Fibroblast of lung (primary cell): ENCODE results near the gene RHOD. TPM values are rescaled to one million over a fixed set of nuclear protein-coding genes. Genes with fewer than 3 reads are reported as not detected.

Experiments used
- DNase-seq, 2 donors: peaks; one replicate each; pipeline versions ENCODE4 v3.0.0 to v3.0.0-alpha.2; 2010; ENCODE audit warnings: low read depth in 2 of 2
- H2AFZ ChIP-seq: 2 replicates; pipeline ENCODE4 v1.5.1; 2012; ENCODE audit warnings: low read length, control low read depth, inconsistent platforms
- H3K27ac ChIP-seq: 2 replicates; pipeline ENCODE4 v1.5.1; 2011; ENCODE audit warnings: low read length, control low read depth; ENCODE audit not compliant: insufficient read depth
- H3K27me3 ChIP-seq: 2 replicates; pipeline ENCODE4 v1.5.1; 2011; ENCODE audit warnings: mild to moderate bottlenecking, low read length; ENCODE audit not compliant: control insufficient read depth, insufficient read depth
- H3K36me3 ChIP-seq: 2 replicates; pipeline ENCODE4 v1.5.1; 2011; ENCODE audit warnings: low read length; ENCODE audit not compliant: control insufficient read depth, insufficient read depth
- H3K4me1 ChIP-seq: 2 replicates; pipeline ENCODE4 v1.5.1; 2011; ENCODE audit warnings: low read length; ENCODE audit not compliant: control insufficient read depth, insufficient read depth; ENCODE audit errors: extremely low read depth
- H3K4me2 ChIP-seq: 2 replicates; pipeline ENCODE4 v1.5.1; 2011; ENCODE audit warnings: low read length, control low read depth; ENCODE audit not compliant: insufficient read depth; ENCODE audit errors: extremely low read depth
- H3K4me3 ChIP-seq, 4 experiments: fragments of 200-600 bp in 1 of 4; sonication (generic) in 1 of 4; replicated peaks in 1 of 4; 2 replicates each; pipeline ENCODE4 v1.5.1; 2011 to 2016; ENCODE audit warnings: low read length in 4 of 4, low read depth in 3 of 4, mild to moderate bottlenecking in 3 of 4, control low read depth in 2 of 4, inconsistent platforms in 1 of 4, mixed read lengths in 1 of 4; ENCODE audit not compliant: insufficient read depth in 1 of 4; ENCODE audit errors: control extremely low read depth in 1 of 4
- H3K79me2 ChIP-seq: 2 replicates; pipeline ENCODE4 v1.5.1; 2012; ENCODE audit warnings: mild to moderate bottlenecking, low read length, inconsistent platforms; ENCODE audit not compliant: control insufficient read depth, insufficient read depth
- H3K9ac ChIP-seq: 2 replicates; pipeline ENCODE4 v1.5.1; 2011; ENCODE audit warnings: mild to moderate bottlenecking, low read length, control low read depth; ENCODE audit not compliant: insufficient read depth
- H3K9me3 ChIP-seq: 2 replicates; pipeline ENCODE4 v1.5.1; 2012; ENCODE audit warnings: low read depth, low read length; ENCODE audit not compliant: control insufficient read depth, insufficient read depth
- H4K20me1 ChIP-seq: 2 replicates; pipeline ENCODE4 v1.5.1; 2011; ENCODE audit warnings: low read length; ENCODE audit not compliant: control insufficient read depth, insufficient read depth; ENCODE audit errors: extremely low read depth
- CTCF ChIP-seq, 2 donors: IDR thresholded peaks in 1 of 2; conservative IDR thresholded peaks in 1 of 2; 1 replicate in 1 of 2; 2 replicates in 1 of 2; pipeline ENCODE4 v1.5.1; 2011 to 2012; ENCODE audit warnings: low read length in 2 of 2, control low read depth in 1 of 2, inconsistent platforms in 1 of 2, low read depth in 1 of 2, mild to moderate bottlenecking in 1 of 2
- EZH2 ChIP-seq: IDR thresholded peaks from 2 replicates; pipeline ENCODE4 v1.5.1; 2012; ENCODE audit warnings: low read length, control low read depth, mild to moderate bottlenecking; ENCODE audit errors: missing control alignments
- polyA plus RNA-seq, 2 donors: library from polyadenylated mRNA; depleted of rRNA in 1 of 2; stranded (reverse) in 1 of 2; unstranded in 1 of 2; fragments of >200 nt; gene quantifications; 2 replicates each; pipeline ENCODE4 v1.2.1, GENCODE V29; 2011 to 2012; ENCODE audit warnings: missing spikeins in 1 of 2
- total RNA-seq: library from RNA; depleted of rRNA; stranded (reverse); fragments of >200 nt; gene quantifications from 2 replicates; pipeline ENCODE4 v1.2.1, GENCODE V29; 2014

RHOD gene
- total and polyA plus RNA-seq, 2 donors (not counting 1 experiment from before 2014, with no cell fraction given): 4.7 to 12.9 TPM

GRCh38 chr11:67059671-67060070 is 3.0 kb downstream of the RHOD start:
- no peak overlapping the region for H3K9ac ChIP-seq
- no peak overlapping the region for H3K4me2 ChIP-seq
- no peaks in the 10 kb centered on the region for H3K9me3 ChIP-seq
- no peak overlapping the region for H3K4me3 ChIP-seq
- no peak overlapping the region for H2AFZ ChIP-seq
- H3K27ac ChIP-seq: no peak overlapping the region
- H3K4me1 ChIP-seq: peaks cover 2% of the 10 kb centered on the region
- no peaks in the 10 kb centered on the region for H4K20me1 ChIP-seq
- TF ChIP-seq CTCF (conservative IDR thresholded peaks at IDR 0.05 in 1 of 2, IDR thresholded peaks at IDR 0.05 in 1 of 2; ENCODE audit: low read depth in 1 of 2, low read length in 2 of 2): no peak
- H3K36me3 ChIP-seq: no peaks in the 10 kb centered on the region
- no peaks in the 10 kb centered on the region for H3K27me3 ChIP-seq
- DNase-seq: no peak
- no peaks in the 10 kb centered on the region for H3K79me2 ChIP-seq

GRCh38 chr11:67060111-67060522 is 3.5 kb downstream of the RHOD start:
- Histone ChIP-seq H3K4me1 (peaks cover 2% of the 10 kb centered on the region), H3K79me2 (no peaks in the 10 kb centered on the region), H3K9ac (no peak overlapping the region), H3K27me3 (no peaks in the 10 kb centered on the region), H3K36me3 (no peaks in the 10 kb centered on the region), H3K4me2 (no peak overlapping the region), H2AFZ (no peak overlapping the region), H4K20me1 (no peaks in the 10 kb centered on the region), H3K4me3 (no peak overlapping the region), H3K9me3 (no peaks in the 10 kb centered on the region), H3K27ac (no peak overlapping the region)
- TF ChIP-seq CTCF (conservative IDR thresholded peaks at IDR 0.05 in 1 of 2, IDR thresholded peaks at IDR 0.05 in 1 of 2; ENCODE audit: low read depth in 1 of 2, low read length in 2 of 2): no peak
- no peak for TF ChIP-seq EZH2
- peak in 1 of 2 donors; percentile 58 for DNase-seq

GRCh38 chr11:67062526-67063373 is 6.1 kb downstream of the RHOD start:
- H2AFZ ChIP-seq: no peak overlapping the region
- H3K27me3 ChIP-seq: no peaks in the 10 kb centered on the region
- no peak overlapping the region for H3K9ac ChIP-seq
- no peak for TF ChIP-seq CTCF (conservative IDR thresholded peaks at IDR 0.05 in 1 of 2, IDR thresholded peaks at IDR 0.05 in 1 of 2; ENCODE audit: low read depth in 1 of 2, low read length in 2 of 2)
- TF ChIP-seq EZH2: no peak
- H3K9me3 ChIP-seq: no peaks in the 10 kb centered on the region
- H3K4me3 ChIP-seq: no peak overlapping the region
- no peak for DNase-seq
- no peak overlapping the region for H3K4me2 ChIP-seq
- H3K36me3 ChIP-seq: no peaks in the 10 kb centered on the region
- H4K20me1 ChIP-seq: no peaks in the 10 kb centered on the region
- no peak overlapping the region for H3K27ac ChIP-seq
- no peaks in the 10 kb centered on the region for H3K79me2 ChIP-seq
- H3K4me1 ChIP-seq: no peaks in the 10 kb centered on the region
